Esophagus muscularis mucosa (tissue), 4 donors: Measurements from ENCODE around the gene GSS. TPM values are rescaled to one million over a fixed set of nuclear protein-coding genes. Genes with fewer than 3 reads are reported as not detected.
"Not testable (repeated sequence)": the region's sequence is repeated elsewhere in the genome, so short reads cannot be mapped to it uniquely, and the experiment has no call there.

Experiments used
- DNase-seq: peaks from one replicate; pipeline ENCODE4 v3.0.0-alpha.2; 2017; ENCODE audit errors: extremely low spot score
- H3K27ac ChIP-seq, 4 donors: fragments of 200-600 bp; sonication (generic); replicated peaks in 1 of 4; 1 replicate in 3 of 4; 2 replicates in 1 of 4; pipeline ENCODE4 v1.5.1; 2016 to 2019; ENCODE audit warnings: mild to moderate bottlenecking in 1 of 4
- H3K27me3 ChIP-seq, 4 donors: fragments of 200-600 bp; sonication (generic); one replicate each; pipeline versions ENCODE4 v1.5.1 to v1.6.0; 2016 to 2019
- H3K36me3 ChIP-seq, 4 donors: fragments of 200-600 bp; sonication (generic); one replicate each; pipeline ENCODE4 v1.5.1; 2016 to 2019
- H3K4me1 ChIP-seq, 4 donors: fragments of 200-600 bp; sonication (generic); one replicate each; pipeline ENCODE4 v1.5.1; 2016 to 2019
- H3K4me3 ChIP-seq, 4 donors: fragments of 200-600 bp; sonication (generic); 1 replicate in 2 of 4; 2 replicates in 2 of 4; pipeline ENCODE4 v1.5.1; 2016 to 2019; ENCODE audit warnings: mild to moderate bottlenecking in 4 of 4, moderate library complexity in 1 of 4
- H3K9me3 ChIP-seq, 4 donors: fragments of 200-600 bp; sonication (generic); 1 replicate in 3 of 4; 2 replicates in 1 of 4; pipeline ENCODE4 v1.5.1; 2016 to 2019
- EP300 ChIP-seq: sonication (generic); formaldehyde crosslinking; IDR thresholded peaks from one replicate; pipeline ENCODE4 v1.6.1; 2017; ENCODE audit warnings: antibody characterized with exemption
- POLR2A ChIP-seq: fragments of 450-650 bp; IDR thresholded peaks from one replicate; pipeline ENCODE4 v1.6.1; 2017; ENCODE audit warnings: antibody characterized with exemption, moderate library complexity, mild to moderate bottlenecking, low read depth
- POLR2AphosphoS5 ChIP-seq, 2 donors: sonication (generic); formaldehyde crosslinking; IDR thresholded peaks; one replicate each; pipeline ENCODE4 v1.6.1; 2017; ENCODE audit warnings: antibody characterized with exemption in 2 of 2
- WGBS: methylation state at CpG from one replicate; pipeline ENCODE4 v1.1.5; 2018; 5-methylcytosine and 5-hydroxymethylcytosine counted together
- intact Hi-C: fragments of 100-400 bp; cut with DNase I; formaldehyde crosslinking; loops from one replicate; pipeline ENCODE4 v1.15.1; 2023
- total RNA-seq, 4 donors: library from RNA; depleted of rRNA; stranded (reverse); fragments of >200 nt; gene quantifications; one replicate each; pipeline versions ENCODE4 v1.1.0 to v1.2.1, GENCODE V29; 2016
- TF ChIP-seq, protein P1 (sequence below), 3 experiments: fragments of 200-600 bp in 2 of 3; fragments of 450-650 bp in 1 of 3; sonication (generic) in 2 of 3; IDR thresholded peaks; one replicate each; pipeline ENCODE4 v1.5.1; 2017 to 2019; ENCODE audit warnings: antibody characterized with exemption in 3 of 3, mild to moderate bottlenecking in 2 of 3, moderate library complexity in 1 of 3

The GSS gene
- total RNA-seq, 4 donors from 2014 or later, result 27.7 to 36.1 (median 28.5) TPM

DNA sequence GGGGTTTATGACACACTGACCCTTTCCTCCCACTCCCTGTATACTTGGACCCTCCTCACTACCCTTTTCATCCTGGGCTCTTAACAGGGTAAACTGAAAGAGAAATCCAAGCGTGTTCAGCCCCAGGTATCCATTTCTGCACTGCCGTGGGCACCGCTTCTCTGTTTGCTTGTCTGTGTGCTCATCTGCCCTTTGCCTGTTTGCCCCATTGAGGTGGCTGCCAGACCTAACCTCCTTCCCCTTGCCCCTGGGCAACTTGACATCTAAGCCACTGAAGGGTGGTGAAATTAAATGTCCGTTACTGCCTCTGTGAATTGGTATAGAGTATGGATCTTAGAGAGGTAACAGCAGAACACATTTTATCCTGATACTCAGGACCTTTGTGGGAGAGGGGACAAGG is 40.5 kb downstream of the GSS start:
- H3K27me3 ChIP-seq, result no peaks in the 10 kb centered on the region
- H3K36me3 ChIP-seq, result peaks cover 0 to 25% (median 10%) of the 10 kb centered on the region in 4 donors
- 89% methylated on average over 4 of the region's 4 CpGs for WGBS
- H3K9me3 ChIP-seq, result no peaks in the 10 kb centered on the region
- intact Hi-C loops, result no loop called here
- H3K4me1 ChIP-seq, result peaks cover 0 to 31% (median 0%) of the 10 kb centered on the region in 4 donors
- no peak for TF ChIP-seq EP300
- no peak for TF ChIP-seq POLR2AphosphoS5 (IDR thresholded peaks at IDR 0.05)
- TF ChIP-seq POLR2A, result no peak
- H3K27ac ChIP-seq, result no peak overlapping the region
- no peak for DNase-seq
- no peak overlapping the region for H3K4me3 ChIP-seq

DNA sequence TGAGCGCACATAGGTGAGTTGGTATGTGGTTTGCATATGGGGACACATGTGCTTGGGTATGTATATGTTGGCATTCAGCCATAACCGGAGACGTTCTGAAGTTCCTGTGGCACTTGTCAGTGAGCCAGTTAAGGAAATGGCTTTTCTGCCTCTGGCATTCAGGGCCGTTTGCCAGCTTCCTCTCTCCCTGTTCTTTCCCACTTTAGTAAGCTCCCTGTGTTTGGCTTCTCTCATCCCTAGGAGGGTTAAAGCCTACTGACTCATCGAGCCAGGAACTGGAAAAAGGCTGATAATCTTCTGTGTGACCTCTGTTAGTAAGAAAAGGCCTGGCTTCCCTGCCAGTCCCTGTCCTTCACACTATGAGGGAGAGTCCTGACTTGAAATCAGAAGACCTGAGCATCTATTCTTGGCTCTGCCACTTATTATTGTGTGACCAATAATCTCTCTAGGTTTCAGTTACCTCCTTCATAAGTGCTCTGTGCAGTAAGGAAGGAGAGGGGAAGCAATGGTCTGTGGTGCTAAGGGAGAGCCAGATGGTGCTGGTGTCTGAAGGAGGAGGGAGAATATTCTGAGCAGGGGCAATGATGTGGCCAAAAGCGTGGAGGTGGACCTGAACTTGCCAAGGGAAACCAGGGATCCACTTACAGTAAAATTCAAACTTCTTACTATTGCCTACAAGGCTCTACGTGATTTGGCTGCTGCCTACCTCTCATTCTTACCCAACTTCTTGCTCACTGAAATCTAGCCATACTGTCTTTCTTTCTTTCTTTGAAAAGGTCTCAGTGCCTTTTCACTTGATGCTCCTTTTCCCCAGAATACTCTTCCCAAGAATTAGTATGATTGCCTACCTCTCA is 47.8 kb downstream of the GSS start:
- no peak for DNase-seq
- H3K4me1 ChIP-seq, result peaks cover 17 to 34% (median 19%) of the 10 kb centered on the region in 4 donors
- no peak overlapping the region for H3K4me3 ChIP-seq
- peak overlapping the region; percentile 48 to 74 (median 59) for H3K27ac ChIP-seq
- WGBS, result 30% methylated on average over 7 of the region's 7 CpGs
- H3K9me3 ChIP-seq, result no peaks in the 10 kb centered on the region
- no peaks in the 10 kb centered on the region for H3K36me3 ChIP-seq
- no peaks in the 10 kb centered on the region for H3K27me3 ChIP-seq
- intact Hi-C loops, result no loop called here
- TF ChIP-seq POLR2A, result no peak
- TF ChIP-seq EP300, result no peak
- TF ChIP-seq, protein P1, sequence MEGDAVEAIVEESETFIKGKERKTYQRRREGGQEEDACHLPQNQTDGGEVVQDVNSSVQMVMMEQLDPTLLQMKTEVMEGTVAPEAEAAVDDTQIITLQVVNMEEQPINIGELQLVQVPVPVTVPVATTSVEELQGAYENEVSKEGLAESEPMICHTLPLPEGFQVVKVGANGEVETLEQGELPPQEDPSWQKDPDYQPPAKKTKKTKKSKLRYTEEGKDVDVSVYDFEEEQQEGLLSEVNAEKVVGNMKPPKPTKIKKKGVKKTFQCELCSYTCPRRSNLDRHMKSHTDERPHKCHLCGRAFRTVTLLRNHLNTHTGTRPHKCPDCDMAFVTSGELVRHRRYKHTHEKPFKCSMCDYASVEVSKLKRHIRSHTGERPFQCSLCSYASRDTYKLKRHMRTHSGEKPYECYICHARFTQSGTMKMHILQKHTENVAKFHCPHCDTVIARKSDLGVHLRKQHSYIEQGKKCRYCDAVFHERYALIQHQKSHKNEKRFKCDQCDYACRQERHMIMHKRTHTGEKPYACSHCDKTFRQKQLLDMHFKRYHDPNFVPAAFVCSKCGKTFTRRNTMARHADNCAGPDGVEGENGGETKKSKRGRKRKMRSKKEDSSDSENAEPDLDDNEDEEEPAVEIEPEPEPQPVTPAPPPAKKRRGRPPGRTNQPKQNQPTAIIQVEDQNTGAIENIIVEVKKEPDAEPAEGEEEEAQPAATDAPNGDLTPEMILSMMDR (IDR thresholded peaks at IDR 0.05), result no peak
- peak in 1 of 2 donors; percentile 17 for TF ChIP-seq POLR2AphosphoS5 (IDR thresholded peaks at IDR 0.05)

DNA sequence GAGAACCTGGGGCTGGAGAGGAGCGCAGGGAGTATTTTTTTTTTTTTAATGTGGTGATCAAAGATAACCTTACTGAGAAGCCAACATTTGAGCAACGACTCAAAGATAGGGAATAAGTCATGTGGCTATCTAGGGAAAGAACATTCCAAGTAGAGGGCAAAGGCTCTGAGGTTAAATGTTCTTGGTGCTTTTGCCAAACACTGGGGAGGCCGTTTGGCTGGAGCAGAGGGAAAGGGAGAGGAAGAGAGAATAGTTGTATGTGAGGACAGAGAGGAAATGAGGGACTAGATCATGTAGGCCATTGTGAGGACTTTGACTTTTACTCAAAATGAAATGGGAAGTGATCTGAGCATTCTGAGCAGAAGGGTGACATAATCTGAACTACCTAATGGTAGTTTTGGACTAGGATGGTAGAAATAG is 51.4 kb downstream of the GSS start:
- Histone ChIP-seq H3K27me3 (no peaks in the 10 kb centered on the region), H3K9me3 (no peaks in the 10 kb centered on the region), H3K27ac (no peak overlapping the region), H3K4me3 (no peak overlapping the region), H3K4me1 (peaks cover 17 to 34% (median 20%) of the 10 kb centered on the region in 4 donors), H3K36me3 (no peaks in the 10 kb centered on the region)
- 71% methylated on average over 3 of the region's 3 CpGs for WGBS
- intact Hi-C loops, result no loop called here
- no peak for DNase-seq
- no peak for TF ChIP-seq EP300
- TF ChIP-seq POLR2A, result no peak
- TF ChIP-seq, protein P1 (IDR thresholded peaks at IDR 0.05), result no peak
- no peak for TF ChIP-seq POLR2AphosphoS5 (IDR thresholded peaks at IDR 0.05)

DNA sequence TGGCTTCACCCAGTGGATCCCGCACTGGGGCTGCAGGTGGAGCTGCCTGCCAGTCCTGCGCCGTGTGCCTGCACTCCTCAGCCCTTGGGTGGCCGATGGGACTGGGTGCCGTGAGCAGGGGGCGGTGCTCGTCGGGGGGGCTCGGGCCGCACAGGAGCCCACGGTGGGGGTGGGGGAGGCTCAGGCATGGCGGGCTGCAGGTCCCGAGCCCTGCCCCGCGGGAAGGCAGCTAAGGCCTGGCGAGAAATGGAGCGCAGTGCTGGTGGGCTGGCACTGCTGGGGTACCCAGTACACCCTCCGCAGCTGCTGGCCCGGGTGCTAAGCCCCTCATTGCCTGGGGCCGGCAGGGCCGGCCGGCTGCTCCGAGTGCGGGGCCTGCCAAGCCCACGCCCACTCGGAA is 56.9 kb downstream of the GSS start:
- 96% methylated on average over 4 of the region's 26 CpGs for WGBS
- H3K4me3 ChIP-seq, intact Hi-C loops, DNase-seq, H3K27me3 ChIP-seq, H3K27ac ChIP-seq, H3K36me3 ChIP-seq, H3K9me3 ChIP-seq: not testable (repeated sequence)
- H3K4me1 ChIP-seq, result peaks cover 13 to 25% (median 14%) of the 10 kb centered on the region in 4 donors

DNA sequence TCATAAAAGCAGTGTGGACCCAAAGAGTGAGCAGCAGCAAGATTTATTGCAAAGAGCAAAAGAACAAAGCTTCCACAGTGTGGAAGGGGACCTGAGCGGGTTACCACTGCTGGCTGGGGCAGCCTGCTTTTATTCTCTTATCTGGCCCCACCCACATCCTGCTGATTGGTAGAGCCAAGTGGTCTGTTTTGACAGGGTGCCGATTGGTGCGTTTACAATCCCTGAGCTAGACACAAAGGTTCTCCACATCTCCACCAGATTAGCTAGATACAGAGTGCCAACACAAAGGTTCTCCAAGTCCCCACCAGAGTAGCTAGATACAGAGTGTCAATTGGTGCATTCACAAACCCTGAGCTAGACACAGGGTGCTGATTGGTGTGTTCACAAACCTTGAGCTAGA is 57.5 kb downstream of the GSS start:
- intact Hi-C loops, DNase-seq, H3K9me3 ChIP-seq, H3K4me3 ChIP-seq, H3K27me3 ChIP-seq, H3K27ac ChIP-seq, H3K36me3 ChIP-seq: not testable (repeated sequence)
- peaks cover 13 to 25% (median 14%) of the 10 kb centered on the region in 4 donors for H3K4me1 ChIP-seq
- WGBS, result no CpG with 5 or more reads among the region's 3 CpGs

DNA sequence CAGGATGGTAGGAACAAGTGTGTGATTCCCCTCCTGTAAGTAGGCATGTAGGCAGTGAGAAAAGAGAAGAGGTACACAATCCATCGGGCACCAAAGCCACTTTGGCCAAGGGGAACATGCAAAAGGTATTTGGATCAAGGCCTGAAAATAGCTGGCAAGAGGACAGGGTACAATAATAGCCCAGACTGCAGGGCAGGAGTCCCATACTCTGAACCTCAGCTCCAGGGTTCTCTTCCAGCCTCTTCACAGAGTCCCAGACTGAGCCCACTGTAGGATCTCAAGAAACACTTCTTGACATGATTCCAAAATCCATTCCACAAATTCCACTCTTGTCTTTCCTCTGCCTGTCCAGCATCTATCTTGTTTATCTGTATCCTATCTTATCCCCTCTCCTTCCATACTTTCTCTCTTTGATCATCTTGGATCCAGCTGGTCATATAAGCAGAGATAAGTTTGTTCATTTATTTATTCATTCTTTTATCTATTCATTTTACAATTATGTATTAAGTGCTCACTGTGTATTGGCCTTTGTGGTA is 59.5 kb downstream of the GSS start:
- peaks cover 21 to 36% (median 27%) of the 10 kb centered on the region in 4 donors for H3K4me1 ChIP-seq

More for the DNA sequence above, 59.5 kb downstream of the GSS start:
- DNase-seq, result no peak
- Histone ChIP-seq H3K27me3 (no peaks in the 10 kb centered on the region), H3K4me3 (no peak overlapping the region), H3K27ac (no peak overlapping the region), H3K9me3 (no peaks in the 10 kb centered on the region), H3K36me3 (no peaks in the 10 kb centered on the region)
- TF ChIP-seq, protein P1 (IDR thresholded peaks at IDR 0.05), result no peak
- TF ChIP-seq EP300 (no peak), POLR2A (no peak), POLR2AphosphoS5 (IDR thresholded peaks at IDR 0.05) (no peak)
- intact Hi-C loops, result no loop called here
- WGBS, result 50% methylated on average over 1 of the region's 1 CpG
